Psoas muscle (tissue), 8 donors: ENCODE results near the gene PHLDB2. TPM values are rescaled to one million over a fixed set of nuclear protein-coding genes. Genes with fewer than 3 reads are reported as not detected.

Source experiments
- ATAC-seq, 4 donors: fragments of 200-7000 bp; cut with Tn5 transposase; one replicate each; pipeline ENCODE4 v1.9.1; 2020; ENCODE audit warnings: moderate library complexity in 3 of 4, mild to moderate bottlenecking in 2 of 4
- DNase-seq, 2 donors: peaks; one replicate each; pipeline ENCODE4 v3.0.0-alpha.2; 2020
- H3K27ac ChIP-seq: fragments of 200-600 bp; one replicate; pipeline ENCODE4 v1.8.0; 2022
- H3K27me3 ChIP-seq, 3 donors: fragments of 200-600 bp in 1 of 3; one replicate each; pipeline versions ENCODE4 v1.6.1 to v1.8.0; 2013 to 2022; ENCODE audit warnings: low read length in 2 of 3, mild to moderate bottlenecking in 2 of 3, moderate library complexity in 1 of 3; ENCODE audit not compliant: insufficient read depth in 3 of 3
- H3K36me3 ChIP-seq, 2 donors: fragments of 200-600 bp in 1 of 2; one replicate each; pipeline versions ENCODE4 v1.6.1 to v1.8.0; 2013 to 2022; ENCODE audit warnings: low read depth in 1 of 2, mild to moderate bottlenecking in 1 of 2, moderate library complexity in 1 of 2; ENCODE audit not compliant: insufficient read depth in 1 of 2
- H3K4me1 ChIP-seq: fragments of 200-600 bp; one replicate; pipeline ENCODE4 v1.8.0; 2022
- H3K4me3 ChIP-seq: fragments of 200-600 bp; one replicate; pipeline ENCODE4 v1.8.0; 2022; ENCODE audit warnings: mild to moderate bottlenecking
- H3K9me3 ChIP-seq: fragments of 200-600 bp; one replicate; pipeline ENCODE4 v1.8.0; 2022
- WGBS, 3 donors: extraction: QIAGEN DNeasy Blood & Tissue Kit; methylation state at CpG; one replicate each; pipeline versions ENCODE4 v1.1.6 to v1.1.7; 2013; 5-methylcytosine and 5-hydroxymethylcytosine counted together
- intact Hi-C, 2 donors: fragments of 100-400 bp; cut with DNase I; formaldehyde crosslinking; loops; one replicate each; pipeline versions ENCODE4 v1.11.0 to v1.14.2; 2022
- polyA plus RNA-seq, 3 donors: library from polyadenylated mRNA; stranded (reverse); fragments of 200-250 nt; gene quantifications; one replicate each; pipeline ENCODE4 v1.2.3, GENCODE V29; 2013
- total RNA-seq, 4 donors: library from RNA; stranded (reverse); fragmentation: NEBNext Ultra II Directional in 2 of 4; extraction: Animal tissue kit (Norgen Biotek cat#: 25700) in 2 of 4; gene quantifications; one replicate each; pipeline versions ENCODE4 v1.2.1 to v1.2.4, GENCODE V29; 2021 to 2023
- TF ChIP-seq, protein P1 (sequence below): fragments of 200-600 bp; IDR thresholded peaks from one replicate; pipeline ENCODE4 v1.8.0; 2022; ENCODE audit warnings: antibody characterized with exemption
- donor health status: healthy with polysubstance abuse.
- donor health status: DM: no; HTN: no; CAD: no; lungs with moderate emphysema.
- donor health status: Bipolar disorder and iron deficiency.
- donor health status: healthy.
- donor health status: DM: yes; HTN: yes; CAD: no.
- donor health status: DM: no; HTN: no; CAD: no.
- donor health status: DM: no; HTN: no; CAD: no.
- donor health status: DM: yes; HTN: yes; CAD: no.

The PHLDB2 gene
- total and polyA plus RNA-seq, 7 donors: 2.9 to 8.5 (median 5.6) TPM

DNA sequence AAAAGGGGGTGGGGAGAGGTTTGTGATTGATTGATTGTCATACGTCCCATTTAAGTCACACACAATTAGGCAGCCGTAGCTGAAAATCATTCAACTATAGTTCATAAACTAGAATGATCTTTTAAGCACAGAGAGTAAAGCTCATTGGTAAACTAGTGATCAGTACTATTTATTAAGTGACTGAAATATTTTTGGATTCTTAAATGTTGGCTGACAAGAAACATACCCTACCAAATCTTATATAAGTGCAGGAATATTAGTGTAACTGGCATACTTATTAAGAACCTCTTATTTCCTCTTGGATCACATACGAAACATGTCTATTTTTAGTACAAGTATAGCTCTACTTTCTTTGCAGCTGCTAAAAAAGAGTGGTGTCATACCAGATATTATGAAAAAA, 111.3 kb downstream of the PHLDB2 start:
- peaks cover 3% of the 10 kb centered on the region for H3K4me1 ChIP-seq
- H3K9me3 ChIP-seq: no peaks in the 10 kb centered on the region
- no peaks in the 10 kb centered on the region for H3K27me3 ChIP-seq
- no peak overlapping the region for H3K4me3 ChIP-seq
- peaks cover 0 to 6% of the 10 kb centered on the region in 2 donors for H3K36me3 ChIP-seq
- WGBS, 3 donors: 63 to 76% (median 69%) methylated on average over 3 of the region's 3 CpGs
- intact Hi-C loops: loop anchor here in 1 of 2 donors (5.0 kb wide), 1 partner anchor 303 kb away; no protein-coding TSS in a partner anchor
- TF ChIP-seq, protein P1, sequence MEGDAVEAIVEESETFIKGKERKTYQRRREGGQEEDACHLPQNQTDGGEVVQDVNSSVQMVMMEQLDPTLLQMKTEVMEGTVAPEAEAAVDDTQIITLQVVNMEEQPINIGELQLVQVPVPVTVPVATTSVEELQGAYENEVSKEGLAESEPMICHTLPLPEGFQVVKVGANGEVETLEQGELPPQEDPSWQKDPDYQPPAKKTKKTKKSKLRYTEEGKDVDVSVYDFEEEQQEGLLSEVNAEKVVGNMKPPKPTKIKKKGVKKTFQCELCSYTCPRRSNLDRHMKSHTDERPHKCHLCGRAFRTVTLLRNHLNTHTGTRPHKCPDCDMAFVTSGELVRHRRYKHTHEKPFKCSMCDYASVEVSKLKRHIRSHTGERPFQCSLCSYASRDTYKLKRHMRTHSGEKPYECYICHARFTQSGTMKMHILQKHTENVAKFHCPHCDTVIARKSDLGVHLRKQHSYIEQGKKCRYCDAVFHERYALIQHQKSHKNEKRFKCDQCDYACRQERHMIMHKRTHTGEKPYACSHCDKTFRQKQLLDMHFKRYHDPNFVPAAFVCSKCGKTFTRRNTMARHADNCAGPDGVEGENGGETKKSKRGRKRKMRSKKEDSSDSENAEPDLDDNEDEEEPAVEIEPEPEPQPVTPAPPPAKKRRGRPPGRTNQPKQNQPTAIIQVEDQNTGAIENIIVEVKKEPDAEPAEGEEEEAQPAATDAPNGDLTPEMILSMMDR: no peak
- ATAC-seq (no peak), DNase-seq (no peak)
- no peak overlapping the region for H3K27ac ChIP-seq

DNA sequence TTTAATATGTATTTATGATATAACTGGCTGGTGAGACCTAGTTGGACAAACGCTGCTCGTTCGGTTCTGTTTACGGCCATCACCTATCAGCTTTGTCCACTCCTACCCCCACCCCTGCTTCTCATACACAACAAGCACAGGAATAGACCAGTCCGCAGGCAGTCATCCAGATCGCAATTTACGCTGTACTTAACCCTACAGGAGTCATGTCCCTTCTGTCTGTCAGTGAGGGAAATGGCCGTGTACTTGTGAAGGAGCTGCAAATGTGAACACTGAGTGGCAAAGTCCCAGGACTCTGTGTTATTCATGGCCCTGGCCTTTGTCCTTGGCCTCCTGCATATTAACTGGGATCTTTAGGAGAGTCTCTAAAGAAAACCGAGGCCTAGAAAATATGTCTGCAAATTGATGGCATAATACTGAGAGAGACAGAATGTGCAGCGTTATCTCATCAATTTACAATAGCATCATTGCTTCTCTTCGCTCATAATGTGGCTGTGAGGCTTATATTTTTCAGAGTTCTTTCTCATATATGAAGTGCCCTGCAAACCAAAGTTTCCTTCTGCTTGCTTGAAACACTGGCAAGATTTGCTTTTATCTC, 112.6 kb downstream of the PHLDB2 start:
- no peak overlapping the region for H3K4me3 ChIP-seq
- WGBS, 3 donors: 60 to 67% (median 62%) methylated on average over 11 of the region's 11 CpGs
- TF ChIP-seq, protein P1: no peak
- peaks cover 3% of the 10 kb centered on the region for H3K4me1 ChIP-seq
- H3K9me3 ChIP-seq: no peaks in the 10 kb centered on the region
- ATAC-seq (peak; percentile 52 to 81 (median 68)), DNase-seq (no peak)
- peaks cover 0 to 6% of the 10 kb centered on the region in 2 donors for H3K36me3 ChIP-seq
- intact Hi-C loops: loop anchor here in 1 of 2 donors (5.0 kb wide), 1 partner anchor 304 kb away; no protein-coding TSS in a partner anchor
- H3K27ac ChIP-seq: no peak overlapping the region
- H3K27me3 ChIP-seq: no peaks in the 10 kb centered on the region

DNA sequence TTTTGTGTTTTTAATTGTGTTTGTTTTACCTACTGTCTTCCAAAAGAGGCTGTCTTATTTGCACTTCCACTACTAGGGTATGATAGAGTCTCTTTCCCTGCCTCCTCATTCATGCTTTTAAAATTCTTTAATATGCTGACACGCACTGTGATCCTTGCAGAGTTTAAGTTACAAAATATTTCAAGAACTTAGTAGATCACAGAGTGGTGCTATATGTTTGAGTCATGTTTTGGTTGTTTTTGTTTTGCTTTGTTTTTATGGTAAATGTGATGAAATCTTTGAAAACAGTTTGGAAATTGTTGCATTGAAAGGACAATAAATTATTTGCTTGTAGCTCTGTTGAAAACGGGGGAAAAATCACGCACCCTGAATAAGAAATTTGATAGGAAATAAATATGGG, 113.8 kb downstream of the PHLDB2 start:
- WGBS, 3 donors: 50 to 89% (median 69%) methylated on average over 3 of the region's 3 CpGs
- peaks cover 3% of the 10 kb centered on the region for H3K4me1 ChIP-seq
- no peaks in the 10 kb centered on the region for H3K27me3 ChIP-seq
- no peak for DNase-seq
- no peak for ATAC-seq
- peaks cover 0 to 6% of the 10 kb centered on the region in 2 donors for H3K36me3 ChIP-seq
- no peak overlapping the region for H3K4me3 ChIP-seq
- TF ChIP-seq, protein P1: no peak
- intact Hi-C loops: loop anchor here in 1 of 2 donors (5.0 kb wide), 1 partner anchor 306 kb away; no protein-coding TSS in a partner anchor
- H3K9me3 ChIP-seq: no peaks in the 10 kb centered on the region
- no peak overlapping the region for H3K27ac ChIP-seq

DNA sequence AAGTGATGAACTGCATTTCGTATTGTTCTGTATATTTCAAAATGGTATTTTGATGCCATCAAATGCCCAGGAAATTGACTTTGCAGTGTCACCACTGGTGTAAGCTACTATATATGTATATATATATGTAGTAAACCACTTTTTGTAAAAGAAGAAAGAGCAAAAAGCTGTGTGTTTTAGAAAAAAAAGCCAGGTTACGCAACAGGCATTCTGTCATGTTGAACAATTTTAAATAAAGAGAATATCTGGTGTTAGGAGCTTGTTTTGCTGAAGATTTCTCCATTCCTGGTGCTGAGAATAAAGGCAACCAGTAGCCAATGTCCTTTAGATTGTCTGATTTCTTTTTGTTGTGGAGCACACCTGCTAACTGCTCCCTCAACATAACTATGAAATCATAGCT, 116.1 kb downstream of the PHLDB2 start:
- TF ChIP-seq, protein P1: no peak
- H3K9me3 ChIP-seq: no peaks in the 10 kb centered on the region
- 80 to 93% (median 92%) methylated on average over 2 of the region's 2 CpGs for WGBS, 3 donors
- H3K4me1 ChIP-seq: peaks cover 7% of the 10 kb centered on the region
- H3K4me3 ChIP-seq: no peak overlapping the region
- ATAC-seq: no peak
- no peaks in the 10 kb centered on the region for H3K27me3 ChIP-seq
- H3K27ac ChIP-seq: no peak overlapping the region
- intact Hi-C loops: no loop called here
- H3K36me3 ChIP-seq: peaks cover 0 to 6% of the 10 kb centered on the region in 2 donors
- DNase-seq: no peak

DNA sequence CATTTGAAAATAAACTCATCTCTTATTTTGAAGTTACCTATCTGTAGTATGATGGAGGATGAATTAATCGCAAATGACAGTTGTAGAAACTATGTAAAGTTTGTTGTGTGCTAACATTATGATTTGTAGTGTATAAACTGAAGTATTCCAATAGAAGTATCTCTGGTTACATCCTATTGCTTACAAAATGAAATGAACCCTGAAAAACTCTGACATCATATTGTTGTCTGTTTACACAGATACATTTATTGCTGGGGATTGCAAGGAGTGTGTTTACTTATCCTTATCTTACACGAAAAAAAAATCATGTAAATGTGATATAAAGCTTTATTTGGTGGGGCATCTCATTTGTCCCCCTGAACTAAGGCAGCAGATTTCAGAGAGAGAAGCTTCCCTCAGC, 117.2 kb downstream of the PHLDB2 start:
- ATAC-seq: no peak
- Histone ChIP-seq H3K4me3 (no peak overlapping the region), H3K9me3 (no peaks in the 10 kb centered on the region), H3K27me3 (no peaks in the 10 kb centered on the region), H3K27ac (no peak overlapping the region), H3K36me3 (peaks cover 0 to 6% of the 10 kb centered on the region in 2 donors), H3K4me1 (peaks cover 9% of the 10 kb centered on the region)
- DNase-seq: no peak
- intact Hi-C loops: no loop called here
- TF ChIP-seq, protein P1: no peak
- 75 to 88% (median 78%) methylated on average over 2 of the region's 2 CpGs for WGBS, 3 donors
